HT-29 (cell line): Measurements from ENCODE around the gene ARHGEF28. TPM values are rescaled to one million over a fixed set of nuclear protein-coding genes. Genes with fewer than 3 reads are reported as not detected.

Source experiments
- DNase-seq: peaks from one replicate; pipeline ENCODE4 v3.0.0-alpha.2; 2015; ENCODE audit warnings: low spot score
- total RNA-seq: library from RNA; depleted of rRNA; stranded (reverse); fragments of >200 nt; shearing (Covaris generic); gene quantifications from 2 replicates; pipeline ENCODE4 v1.2.3, GENCODE V29; 2014

ARHGEF28 gene
- total RNA-seq, 1 experiment from 2014 or later, result 20.1 TPM

DNA sequence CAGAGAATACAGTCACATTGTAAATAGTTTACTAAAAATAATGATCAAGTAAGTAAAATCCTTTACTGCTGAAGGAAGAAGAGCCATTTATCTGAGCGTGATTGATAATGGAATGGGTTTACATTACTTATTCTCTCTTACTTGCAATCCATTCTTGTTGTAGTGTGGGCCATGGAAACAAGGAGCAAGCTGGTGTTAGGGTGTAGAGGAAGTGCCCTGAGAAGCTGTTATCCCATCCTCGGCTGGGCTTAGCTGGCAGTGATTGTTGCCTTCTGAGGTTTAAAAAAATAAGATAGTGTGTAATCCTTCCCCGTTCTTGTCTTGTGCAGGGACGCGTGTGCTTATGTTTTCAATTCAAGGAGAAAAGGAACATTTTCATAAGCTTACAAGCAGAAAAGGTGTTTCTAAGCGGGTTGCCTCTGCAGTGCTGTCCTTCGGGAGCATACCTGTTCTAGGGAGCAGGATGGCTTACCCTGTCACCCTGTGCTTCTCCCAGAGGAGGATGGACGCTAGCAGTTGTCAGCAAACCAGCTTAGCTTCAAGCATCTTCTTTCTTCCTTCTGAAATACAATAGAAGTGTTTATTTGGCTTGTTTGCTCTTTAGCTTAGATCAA lies 188.3 kb downstream of the ARHGEF28 start:
- peak; percentile 41 for DNase-seq

DNA sequence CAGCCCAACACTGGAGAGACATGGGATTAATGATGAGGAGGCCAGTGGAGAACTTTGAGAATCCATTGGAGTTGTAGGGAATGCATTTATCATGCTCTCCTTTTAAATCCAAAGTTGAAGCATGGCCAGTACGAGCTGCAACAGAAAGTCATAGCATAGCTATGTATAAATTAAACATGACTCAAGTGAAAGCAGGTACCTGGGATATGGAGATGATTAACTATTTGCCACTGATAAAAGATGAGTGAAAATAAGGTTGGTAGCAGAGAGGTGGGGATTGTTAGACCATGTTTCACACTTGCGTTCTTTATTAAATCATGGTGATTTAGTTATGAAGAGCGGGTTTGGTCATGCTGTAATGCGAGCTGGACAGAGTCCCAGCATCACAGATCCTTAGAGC lies 189.6 kb downstream of the ARHGEF28 start:
- no peak for DNase-seq

DNA sequence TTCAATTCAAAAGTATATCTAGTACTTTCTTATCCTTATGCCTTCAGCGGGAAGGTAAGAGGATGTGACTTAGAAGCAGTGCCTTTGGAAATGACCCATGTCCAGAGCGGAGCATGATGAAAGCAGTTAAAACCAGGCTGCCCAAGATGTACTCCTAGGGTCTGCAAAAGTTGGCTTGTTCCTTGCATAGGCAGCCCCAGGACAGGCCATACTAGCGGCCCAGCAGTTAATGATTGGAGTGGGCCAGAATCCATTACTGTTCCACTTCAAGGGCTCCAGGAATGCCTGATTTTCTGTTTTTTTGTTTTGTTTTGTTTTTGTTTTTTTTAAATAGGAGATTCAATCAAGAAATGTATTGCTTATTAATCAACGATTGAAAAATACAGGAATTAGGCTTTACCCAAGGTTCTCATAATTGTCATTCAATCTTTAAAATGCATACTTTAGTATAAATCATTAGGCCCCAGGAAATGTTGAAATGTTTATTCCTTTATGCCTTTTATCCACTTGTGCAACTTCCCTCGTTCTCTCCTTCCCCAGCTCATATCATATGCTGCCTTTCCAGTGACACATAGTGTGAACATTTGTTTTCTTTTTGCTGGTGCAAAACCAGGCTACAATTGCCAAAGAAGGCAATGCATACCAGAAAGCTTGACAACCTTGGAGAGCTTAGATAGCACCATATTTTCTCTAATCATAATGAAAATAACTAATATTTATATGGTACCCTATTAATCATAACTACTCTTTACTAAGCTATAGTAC lies 190.8 kb downstream of the ARHGEF28 start:
- DNase-seq, result no peak

DNA sequence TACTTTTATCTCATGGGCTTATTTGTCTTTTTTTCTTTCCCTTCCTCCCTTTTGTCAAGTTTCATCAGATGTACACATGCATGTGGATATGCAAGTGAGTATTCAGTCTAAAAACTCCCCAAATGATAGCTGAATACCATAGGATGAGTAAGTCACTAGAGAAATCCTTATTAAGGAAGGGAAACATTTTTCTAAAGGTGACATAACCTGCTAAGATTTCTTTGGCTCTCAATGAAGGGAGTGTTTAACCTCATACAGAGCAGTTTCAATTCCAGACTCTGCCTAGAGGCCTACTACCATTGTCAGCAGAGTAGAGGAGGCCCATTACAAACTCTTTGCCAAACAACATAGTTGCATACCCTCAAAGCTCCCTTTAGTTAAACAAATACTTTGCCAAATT lies 192.4 kb downstream of the ARHGEF28 start:
- no peak for DNase-seq

DNA sequence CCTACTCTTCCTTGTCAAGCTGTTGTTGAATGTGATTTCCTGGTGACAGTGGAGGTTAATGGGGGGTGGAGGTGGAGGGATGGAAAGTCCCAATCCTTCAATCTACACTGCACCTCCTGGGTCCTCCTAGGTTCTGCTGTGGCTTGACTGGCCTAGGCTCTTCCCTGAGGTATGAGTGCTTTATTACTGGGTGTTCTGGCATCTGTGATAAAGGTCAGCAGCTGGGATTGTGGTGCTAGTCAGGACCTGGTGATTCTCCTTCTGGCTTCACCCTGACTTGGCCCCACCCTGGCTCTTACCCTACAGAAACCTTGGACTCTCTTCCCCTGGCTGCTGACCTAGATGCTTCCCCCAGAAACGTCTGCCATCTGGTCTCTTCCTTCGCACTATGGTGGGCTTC lies 194.3 kb downstream of the ARHGEF28 start:
- DNase-seq, result peak; percentile 74

DNA sequence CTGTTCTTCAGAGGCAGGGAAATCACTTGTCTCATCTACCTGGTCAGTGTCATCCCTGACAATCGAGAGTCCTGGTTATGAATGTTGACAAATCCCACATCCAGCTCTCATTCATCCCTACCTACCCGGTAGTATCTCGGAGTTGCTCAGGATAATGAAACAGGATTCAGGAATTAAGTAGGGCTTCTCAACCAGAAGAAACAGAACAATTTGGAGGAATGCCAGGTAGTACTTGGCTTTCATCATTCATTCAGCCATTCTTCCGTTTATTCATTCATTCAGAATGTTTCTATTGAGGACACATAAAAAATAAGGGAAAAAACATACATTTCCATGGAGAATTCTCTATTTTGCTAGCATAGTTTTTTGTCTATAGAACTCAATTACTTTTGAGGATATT lies 195.0 kb downstream of the ARHGEF28 start:
- DNase-seq, result no peak

DNA sequence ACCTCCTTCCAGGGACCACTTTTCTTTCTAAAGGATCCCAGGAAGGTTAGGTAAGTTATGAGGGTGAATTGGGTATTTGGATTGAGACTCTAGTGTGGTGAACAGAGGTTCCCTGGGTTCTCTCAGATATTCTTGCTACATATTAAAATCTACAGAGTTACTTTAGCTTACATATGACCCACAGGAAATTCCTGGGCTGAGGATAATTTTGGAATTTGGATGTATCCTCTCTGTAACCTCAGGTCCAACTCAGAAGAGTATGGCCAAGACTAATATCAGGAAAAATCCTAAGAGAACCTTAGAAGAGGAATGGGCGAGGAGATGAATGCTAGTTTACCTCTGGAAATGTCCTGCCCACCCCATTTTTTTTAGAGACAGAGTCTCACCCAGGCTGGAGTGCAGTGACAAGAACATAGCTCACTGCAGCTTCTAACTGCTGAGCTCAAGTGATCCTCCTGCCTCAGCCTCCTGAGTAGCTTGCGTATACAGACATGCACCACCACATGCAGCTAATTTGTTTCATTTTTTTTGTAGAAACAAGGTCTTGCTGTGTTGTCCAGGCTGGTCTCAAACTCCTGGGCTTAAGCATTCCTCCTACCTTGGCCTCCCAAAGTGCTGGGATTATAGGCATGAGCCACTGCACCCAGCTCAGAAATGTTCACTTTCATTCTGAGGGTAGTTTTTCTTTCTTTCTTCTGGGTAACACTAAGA lies 196.4 kb downstream of the ARHGEF28 start:
- DNase-seq, result no peak

DNA sequence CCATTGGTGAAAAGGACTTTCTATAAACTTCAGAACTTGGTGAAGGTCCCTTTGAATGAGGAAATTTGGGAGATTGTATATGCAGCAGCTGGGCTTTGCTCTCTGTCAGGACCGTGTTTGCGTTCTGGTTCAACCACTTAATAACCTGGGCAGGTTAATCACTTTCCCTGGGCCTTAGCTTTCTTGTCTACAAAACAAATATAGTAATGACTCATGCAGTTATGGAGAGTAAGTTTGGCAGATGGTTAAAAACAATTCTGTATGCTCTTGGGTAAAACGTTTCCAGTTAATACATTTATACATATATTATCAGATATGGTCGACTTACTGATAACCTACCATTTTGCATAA lies 197.0 kb downstream of the ARHGEF28 start:
- DNase-seq, result peak; percentile 83

DNA sequence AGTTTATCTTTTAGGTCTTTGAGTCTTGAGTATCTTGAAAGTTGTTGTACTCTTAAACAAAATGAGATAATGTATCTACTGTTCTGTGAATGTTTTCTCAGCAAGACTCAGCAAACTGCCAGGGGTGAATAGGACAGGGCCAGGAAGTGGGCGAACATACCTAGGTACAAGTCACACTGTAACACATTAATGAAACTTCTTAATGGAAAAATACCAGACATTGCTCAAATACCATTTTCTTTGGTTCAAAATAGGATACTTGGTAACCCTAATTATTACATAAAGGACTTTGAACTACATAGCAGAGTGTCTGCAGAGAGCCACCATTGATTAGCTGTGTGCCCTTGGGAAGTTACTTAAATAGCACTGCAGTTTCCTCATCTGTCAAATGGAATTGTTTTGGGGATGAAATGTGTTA lies 197.5 kb downstream of the ARHGEF28 start:
- peak; percentile 66 for DNase-seq

DNA sequence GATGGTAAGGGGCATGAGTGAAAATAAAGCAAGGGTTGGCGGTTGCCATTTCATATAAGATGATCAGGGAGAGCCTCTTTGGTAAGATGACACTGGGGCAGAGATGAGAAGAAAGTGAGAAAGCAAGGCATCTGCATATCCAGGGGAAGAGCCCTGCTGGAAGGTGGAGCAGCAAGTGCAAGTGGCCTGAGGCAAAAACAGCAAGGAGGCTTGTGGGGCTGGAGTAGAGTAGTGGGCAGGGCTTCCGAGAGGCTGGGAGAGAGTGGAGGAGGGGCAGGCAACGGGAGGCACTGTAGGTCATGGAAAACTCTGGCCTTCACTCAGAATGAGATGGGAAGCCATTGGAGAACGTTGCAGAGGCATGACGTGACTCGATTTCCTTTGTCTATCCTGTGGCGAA lies 199.2 kb downstream of the ARHGEF28 start:
- DNase-seq, result no peak

DNA sequence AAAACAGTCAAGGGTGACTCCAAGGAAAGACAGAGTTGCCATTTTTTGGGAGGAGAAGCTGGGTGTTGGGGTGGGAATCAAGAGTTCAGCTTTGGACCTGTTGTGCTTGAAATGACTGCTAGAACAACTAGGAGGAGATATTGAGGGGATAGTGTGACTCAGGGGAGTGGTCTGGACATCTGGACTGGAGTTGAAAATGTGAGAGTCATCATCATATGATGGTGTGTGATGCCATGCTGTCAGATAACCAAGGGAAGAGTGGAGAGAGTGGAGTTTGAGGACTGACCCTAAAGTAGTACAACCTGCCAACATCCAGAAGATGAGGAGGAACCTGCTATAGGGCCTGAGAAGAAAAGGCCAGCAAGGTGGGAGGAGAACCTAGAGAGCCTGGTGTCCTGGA lies 199.7 kb downstream of the ARHGEF28 start:
- no peak for DNase-seq

DNA sequence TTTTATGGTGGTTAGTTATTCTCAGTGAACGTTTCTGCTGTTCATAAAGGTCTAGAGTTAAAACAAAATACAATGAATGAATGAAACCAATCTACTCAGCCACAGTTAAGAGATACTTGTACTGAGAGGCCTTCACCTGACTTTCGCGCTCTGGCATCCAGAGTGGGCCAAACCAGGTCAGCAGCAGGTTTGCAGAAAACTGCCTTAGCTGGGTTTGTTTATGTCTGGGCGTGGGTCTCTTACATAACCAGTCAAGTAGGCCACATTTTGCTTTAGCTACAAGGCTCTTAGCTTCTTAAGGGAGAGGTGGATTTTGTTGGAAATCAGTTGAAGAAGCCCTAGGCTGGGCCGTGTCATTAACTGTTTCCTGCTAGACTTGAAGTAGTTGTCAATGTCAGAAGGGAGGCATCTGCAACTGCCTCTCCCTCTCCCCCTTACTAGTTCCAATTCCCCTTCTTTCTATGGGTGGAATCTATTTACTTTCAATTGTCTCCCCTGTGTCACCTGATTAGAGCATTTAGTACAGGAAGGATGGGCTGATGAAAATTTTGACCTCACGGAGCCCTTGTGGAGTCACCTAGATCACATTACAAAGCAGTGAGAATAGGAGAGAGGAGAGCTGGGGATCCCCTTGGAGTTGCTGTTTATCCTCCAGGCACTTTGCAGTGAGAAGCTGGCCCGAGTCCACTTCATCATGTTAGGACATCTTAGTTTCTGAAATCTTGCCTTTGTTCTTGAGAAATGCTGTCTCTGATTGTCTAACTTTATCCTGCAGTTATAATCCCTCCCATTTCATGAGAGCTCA lies 200.5 kb downstream of the ARHGEF28 start:
- DNase-seq, result no peak

DNA sequence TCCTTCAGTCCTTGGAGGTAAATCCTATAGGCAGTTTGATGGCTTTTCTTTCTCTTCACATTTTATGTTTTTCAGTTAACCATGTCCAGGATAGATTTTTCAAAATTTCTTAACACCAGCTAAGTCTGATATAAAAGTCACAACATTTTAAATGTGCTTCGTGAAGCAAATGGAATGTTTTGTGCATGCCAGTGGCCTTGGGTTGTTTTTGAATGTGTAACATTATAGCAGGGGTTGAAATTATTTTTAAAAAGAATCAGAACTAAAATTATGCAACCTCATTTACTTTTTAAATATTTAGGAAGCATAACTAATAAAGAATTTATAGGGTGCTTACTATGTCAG lies 201.1 kb downstream of the ARHGEF28 start:
- DNase-seq, result no peak

DNA sequence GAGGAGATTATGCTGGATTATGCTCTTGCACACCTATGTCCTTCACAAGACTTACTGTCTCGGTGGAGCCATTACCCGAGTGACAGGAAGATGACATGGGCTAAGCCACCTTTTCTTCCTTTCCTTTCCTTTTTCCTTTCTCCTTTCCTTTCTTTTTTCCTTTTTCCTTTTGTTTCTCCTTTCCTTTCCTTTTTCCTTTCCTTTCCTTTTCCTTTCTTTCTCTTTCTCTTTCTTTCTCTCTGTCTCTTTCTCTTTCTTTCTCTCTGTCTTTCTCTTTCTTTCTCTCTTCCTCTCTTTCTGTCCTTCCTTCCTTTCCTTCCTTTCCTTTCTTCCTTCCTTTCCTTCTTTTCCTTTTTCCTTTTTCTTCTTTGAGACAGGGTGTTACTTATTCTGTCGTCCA lies 202.5 kb downstream of the ARHGEF28 start:
- no peak for DNase-seq

DNA sequence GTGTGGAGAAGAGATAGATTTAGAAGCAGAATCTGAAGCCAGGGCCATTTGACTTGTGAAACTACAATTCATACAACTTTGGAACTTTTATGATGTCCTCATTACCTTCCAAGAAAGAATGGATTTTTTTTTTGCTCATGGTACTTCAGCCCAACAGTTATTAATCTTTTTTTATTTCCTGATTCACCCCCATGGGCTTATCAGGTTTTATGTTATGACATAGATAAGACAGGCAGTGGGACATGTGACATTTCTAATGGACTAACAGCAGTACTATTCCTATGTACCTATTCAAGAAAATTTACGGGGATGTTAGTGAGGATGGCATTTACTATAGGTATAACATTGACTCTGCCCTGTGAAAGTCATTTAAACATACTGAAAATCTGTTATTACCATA lies 204.7 kb downstream of the ARHGEF28 start:
- no peak for DNase-seq

DNA sequence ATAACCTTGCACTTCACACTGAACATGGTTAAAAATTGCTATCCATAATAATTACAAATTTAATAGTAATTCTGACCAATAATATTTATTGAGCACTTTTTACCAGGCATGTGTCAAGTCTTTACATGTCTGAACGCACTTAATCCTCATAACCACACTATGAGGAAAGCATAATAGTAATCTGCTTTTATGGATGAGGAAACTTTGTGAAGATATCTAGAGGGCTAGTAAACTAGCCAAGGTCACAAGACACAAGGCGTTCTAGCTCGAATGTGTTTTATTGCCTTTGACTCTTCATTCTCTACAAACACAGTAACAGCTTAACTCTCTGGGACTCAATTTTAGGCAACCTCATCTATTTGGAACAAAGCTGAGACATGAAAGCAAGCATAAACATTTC lies 205.1 kb downstream of the ARHGEF28 start:
- DNase-seq, result no peak

DNA sequence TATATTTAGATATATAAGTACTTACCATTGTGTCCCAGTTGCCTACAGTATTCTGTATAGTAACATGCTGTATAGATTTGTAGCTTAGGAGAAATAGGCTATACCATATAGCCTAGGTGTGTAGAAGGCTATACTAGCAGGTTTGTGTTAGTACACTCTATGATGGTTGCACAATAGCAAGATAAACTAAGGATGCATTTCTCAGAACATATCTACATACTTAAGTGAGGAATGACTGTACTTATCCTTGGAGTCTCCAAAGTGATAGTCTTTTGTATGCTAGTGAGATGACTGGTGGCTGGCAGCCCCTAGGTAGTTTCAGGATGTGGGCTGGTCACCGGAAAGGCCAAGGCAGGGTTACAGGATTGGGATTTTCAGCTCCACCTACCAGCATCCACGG lies 208.7 kb downstream of the ARHGEF28 start:
- DNase-seq, result no peak

DNA sequence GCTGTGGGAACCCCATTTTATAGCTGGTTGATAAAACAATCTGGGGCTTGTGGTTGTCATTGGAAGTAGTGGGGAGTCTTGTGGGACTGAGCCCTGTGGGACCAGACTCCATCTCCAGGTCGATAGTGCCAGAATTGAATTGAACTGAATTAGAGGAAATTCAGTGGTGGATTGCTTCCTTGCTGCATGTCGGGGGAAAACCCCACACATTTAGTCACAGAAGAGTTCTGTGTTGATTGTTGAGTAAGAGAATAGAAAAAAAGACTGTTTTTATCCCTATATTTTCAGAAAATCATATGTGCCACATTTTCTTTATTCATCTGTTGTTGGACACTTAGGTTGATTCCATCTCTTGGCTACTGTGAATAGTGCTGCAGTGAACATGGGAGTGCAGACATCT lies 209.7 kb downstream of the ARHGEF28 start:
- DNase-seq, result no peak

DNA sequence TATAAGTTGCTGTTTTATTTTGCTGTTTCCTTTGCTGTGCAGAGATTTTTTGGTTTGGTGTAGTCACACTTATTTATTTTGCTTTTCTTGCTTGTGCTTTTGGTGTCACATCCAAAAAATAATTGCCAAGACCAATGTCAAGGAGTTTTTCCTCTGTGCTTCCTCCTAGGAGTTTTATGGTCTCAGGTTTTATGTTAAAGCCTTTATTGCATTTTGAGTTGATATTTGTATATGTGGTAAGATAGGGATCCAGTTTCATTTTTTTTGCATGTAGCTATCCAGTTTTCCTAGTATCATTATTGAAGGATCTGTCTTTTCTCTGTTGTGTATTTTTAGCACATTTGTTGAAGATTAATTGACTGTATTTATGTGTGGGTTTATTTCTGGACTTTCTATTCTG lies 210.6 kb downstream of the ARHGEF28 start:
- DNase-seq, result no peak

DNA sequence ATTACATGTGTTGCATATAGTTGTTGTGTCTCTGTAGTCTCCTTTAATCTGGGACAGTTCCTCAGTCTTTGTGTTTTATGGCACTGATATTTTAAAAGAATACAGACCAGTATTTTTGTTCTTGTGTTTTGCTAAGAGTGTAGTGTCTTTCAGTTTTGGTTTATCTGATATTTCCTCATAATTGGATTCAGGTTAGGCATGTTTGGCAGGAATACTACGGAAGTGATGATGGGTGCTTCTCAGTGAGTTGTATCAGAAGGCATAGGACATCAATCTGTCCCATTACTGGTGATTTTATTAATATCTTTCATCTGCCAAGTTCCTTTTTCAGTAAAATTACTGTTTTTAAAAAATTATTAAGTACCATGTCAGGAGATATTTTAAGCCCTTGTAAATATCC lies 212.9 kb downstream of the ARHGEF28 start:
- no peak for DNase-seq

DNA sequence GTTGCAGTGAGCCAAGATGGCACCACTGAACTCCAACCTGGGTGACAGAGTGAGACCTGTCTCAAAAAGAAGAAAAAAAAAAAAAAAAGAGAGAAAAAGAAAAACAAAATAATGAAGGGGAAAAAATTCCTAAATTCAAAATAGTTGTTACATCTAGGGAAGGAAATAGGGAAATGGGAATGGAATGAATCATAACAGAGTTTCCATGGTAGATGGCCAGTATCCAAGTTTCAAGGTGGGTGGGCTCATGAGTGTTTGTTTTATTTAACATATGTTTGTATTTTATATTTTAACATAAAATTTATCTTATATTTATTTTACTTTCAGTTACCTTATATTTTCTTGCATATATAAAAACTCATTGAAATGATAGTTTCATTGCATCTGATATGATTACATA lies 215.6 kb downstream of the ARHGEF28 start:
- DNase-seq, result no peak

DNA sequence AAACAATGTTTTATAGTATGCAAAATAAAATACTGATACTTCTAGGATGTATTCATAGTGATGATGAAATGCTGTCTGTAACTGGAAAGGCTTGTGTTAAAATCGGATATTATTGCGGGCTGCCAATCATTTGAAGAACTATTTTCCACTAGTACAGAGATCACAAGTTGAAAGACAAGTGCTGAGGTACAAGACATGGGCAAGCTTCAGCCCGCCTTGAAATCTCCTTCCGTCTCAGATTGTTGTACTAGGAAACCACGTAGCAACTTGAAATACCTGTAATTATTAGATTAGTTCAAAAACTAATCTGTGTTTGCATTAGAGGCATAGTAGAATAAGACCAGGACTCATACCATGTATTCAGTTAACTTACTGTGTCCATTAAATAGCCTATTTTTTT lies 218.2 kb downstream of the ARHGEF28 start:
- no peak for DNase-seq
